Brain pericyte (primary cell): ENCODE results near the gene VENTX.

Experiments used
- DNase-seq: peaks from one replicate; pipeline ENCODE4 v3.0.0-alpha.2; 2012; ENCODE audit warnings: low read depth, low spot score

Gene VENTX

DNA sequence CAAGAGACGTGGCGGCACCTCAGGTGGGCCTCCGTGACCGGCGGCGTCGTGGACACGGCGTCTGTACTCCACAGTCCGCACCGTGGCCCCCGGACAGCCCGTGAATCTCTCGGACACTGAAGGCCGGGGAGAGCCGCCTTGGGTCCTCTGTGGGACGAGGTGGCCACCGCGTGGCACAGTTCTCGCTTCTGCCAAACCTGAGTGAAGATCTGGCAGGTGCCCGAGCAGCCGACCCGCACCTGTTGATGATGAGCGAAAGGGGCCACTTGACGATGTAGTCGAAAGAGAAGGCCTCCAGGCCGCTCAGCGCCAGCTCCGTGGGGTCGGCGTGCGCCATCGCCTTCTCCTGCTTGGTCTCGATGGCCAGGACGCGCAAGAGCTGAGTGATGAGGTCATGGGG, 47.6 kb downstream of the VENTX start:
- no peak for DNase-seq

DNA sequence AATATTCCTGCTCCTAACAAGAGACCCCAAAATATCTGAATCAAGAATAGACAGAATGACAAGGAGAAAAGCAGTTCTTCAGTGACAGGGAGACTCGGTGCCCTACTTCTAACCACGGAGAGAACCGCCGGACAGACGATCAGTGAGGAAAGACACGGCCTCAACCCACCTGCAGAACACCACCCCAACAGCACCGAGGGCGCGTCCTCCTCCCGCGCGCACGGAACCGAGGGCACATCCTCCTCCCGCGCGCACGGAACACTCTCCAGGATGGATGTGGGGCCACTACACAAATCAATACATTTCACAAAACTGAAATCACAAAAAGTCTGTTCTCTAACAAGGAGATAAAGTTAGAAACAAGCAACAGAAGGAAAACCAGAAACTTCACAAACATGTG, 48.7 kb downstream of the VENTX start:
- DNase-seq, result no peak

DNA sequence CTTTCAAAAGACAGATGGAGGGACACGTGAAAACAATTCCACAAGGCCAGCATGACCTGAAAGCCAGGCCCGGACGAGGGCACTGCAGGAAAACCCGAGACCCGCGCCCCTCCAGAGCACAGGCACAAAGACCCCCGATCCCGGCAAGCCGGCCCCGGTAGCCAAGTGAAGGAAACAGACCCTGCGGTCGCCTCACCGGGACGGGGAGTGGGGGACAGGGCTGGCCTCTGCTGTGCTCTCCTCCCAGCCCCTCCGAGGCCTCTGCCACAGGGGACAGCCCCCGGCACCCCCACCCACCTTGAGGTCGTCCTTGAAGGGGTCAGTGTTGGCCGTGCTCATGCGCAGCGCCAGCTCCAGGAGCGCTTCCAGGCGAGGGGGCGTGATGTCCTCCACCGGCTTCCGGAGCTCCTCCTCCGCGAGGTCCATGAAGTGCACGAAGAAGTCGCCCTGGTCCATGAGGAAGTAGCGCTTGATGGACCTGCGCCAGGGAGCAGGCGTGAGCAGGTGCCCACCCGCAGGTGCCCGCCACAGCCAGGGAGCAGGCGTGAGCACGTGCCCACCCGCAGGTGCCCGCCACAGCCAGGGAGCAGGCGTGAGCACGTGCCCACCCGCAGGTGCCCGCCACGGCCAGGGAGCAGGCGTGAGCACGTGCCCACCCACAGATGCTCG, 50.3 kb downstream of the VENTX start:
- no peak for DNase-seq

DNA sequence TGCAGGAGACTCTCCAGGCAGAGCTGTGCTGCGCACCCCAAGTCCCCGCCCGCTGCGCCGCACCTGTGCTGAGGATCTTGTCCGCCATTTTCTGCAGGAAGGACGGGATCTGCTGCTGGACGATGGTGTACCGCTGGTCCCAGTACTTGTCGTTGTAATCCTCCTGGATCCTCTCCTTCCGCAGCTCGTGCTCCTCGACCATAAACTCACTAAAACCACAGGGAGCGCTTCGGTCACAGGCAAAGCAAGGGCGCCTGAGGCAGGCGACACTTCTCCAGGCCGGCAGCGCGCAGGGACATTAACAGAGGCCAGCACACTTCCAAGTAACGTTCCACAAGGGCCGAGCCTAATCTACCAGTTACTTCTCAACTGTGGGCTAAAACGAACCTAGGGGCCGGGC, 52.1 kb downstream of the VENTX start:
- no peak for DNase-seq
